Measurements from ENCODE around the gene EIF5B.
"Not testable (repeated sequence)": the region's sequence is repeated elsewhere in the genome, so short reads cannot be mapped to it uniquely, and the experiment has no call there.

EIF5B gene

DNA sequence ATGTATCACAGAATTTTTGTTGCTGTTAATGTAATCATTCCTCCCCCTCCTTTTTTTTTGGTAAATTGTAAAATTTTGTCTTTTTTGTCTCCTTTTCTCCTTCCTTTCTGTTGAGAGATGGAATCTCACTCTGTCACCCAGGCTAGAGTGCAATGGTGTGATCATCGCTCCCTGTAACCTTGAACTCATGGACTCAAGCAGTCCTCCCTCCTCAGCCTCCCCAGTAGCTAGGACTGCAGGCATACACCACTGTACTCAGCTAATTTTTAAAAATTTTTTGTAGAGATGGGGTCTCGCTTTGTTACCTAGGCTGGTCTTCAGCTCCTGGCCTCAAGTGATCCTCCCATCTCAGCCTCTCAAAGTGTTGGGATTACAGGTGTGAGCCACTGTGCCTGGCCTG lies 5.3 kb downstream of the EIF5B start:
- Histone ChIP-seq H2BK15ac (ENCODE audit: low read length) (no peak overlapping the region), H3K9ac (ENCODE audit: low read depth, low read length, poor library complexity) (no peak overlapping the region), H2BK12ac (ENCODE audit: low read length) (no peak overlapping the region), H3K79me1 (ENCODE audit: low read depth, low read length) (peaks cover 2% of the 10 kb centered on the region), H2BK5ac (ENCODE audit: low read length) (no peak overlapping the region), H3K4me3 (ENCODE audit: low read length in 2 of 2) (no peak overlapping the region), H3K27me3 (ENCODE audit: control insufficient read depth in 3 of 3, insufficient read depth in 3 of 3, low read depth in 1 of 3, low read length in 3 of 3) (no peaks in the 10 kb centered on the region), H2AFZ (ENCODE audit: low read length) (no peak overlapping the region), H4K8ac (ENCODE audit: low read depth, low read length) (no peak overlapping the region), H3K9me3 (replicated peaks in 1 of 2; ENCODE audit: control insufficient read depth in 2 of 2, insufficient read depth in 1 of 2, low read depth in 1 of 2, low read length in 2 of 2) (no peaks in the 10 kb centered on the region), H3K23ac (ENCODE audit: low read depth, low read length, poor library complexity) (no peak overlapping the region), H2BK120ac (ENCODE audit: low read depth, low read length) (no peak overlapping the region), H3K36me3 (replicated peaks in 1 of 2; ENCODE audit: control insufficient read depth in 2 of 2, insufficient read depth in 2 of 2, low read length in 2 of 2) (peaks cover 0 to 2% of the 10 kb centered on the region in 2 donors), H3K27ac (replicated peaks; ENCODE audit: low read length) (no peak overlapping the region), H3K4ac (ENCODE audit: low read length) (no peak overlapping the region), H3K4me2 (ENCODE audit: insufficient read depth, low read length, poor library complexity, severe bottlenecking) (no peak overlapping the region), H2AK5ac (ENCODE audit: low read depth, low read length) (no peak overlapping the region), H3K4me1 (ENCODE audit: control insufficient read depth in 2 of 2, insufficient read depth in 1 of 2, low read depth in 1 of 2, low read length in 2 of 2) (peaks cover 3 to 4% of the 10 kb centered on the region in 2 donors), H3K18ac (ENCODE audit: low read length) (no peak overlapping the region), H4K91ac (ENCODE audit: low read depth, low read length, poor library complexity) (no peak overlapping the region), H3K14ac (ENCODE audit: low read length) (no peak overlapping the region)
- no CpG with 5 or more reads among the region's 2 CpGs for WGBS, 2 donors (ENCODE audit: extremely low coverage in 2 of 2, insufficient read length in 2 of 2, insufficient replicate concordance in 1 of 2)
- no peak for DNase-seq (ENCODE audit: low spot score)

DNA sequence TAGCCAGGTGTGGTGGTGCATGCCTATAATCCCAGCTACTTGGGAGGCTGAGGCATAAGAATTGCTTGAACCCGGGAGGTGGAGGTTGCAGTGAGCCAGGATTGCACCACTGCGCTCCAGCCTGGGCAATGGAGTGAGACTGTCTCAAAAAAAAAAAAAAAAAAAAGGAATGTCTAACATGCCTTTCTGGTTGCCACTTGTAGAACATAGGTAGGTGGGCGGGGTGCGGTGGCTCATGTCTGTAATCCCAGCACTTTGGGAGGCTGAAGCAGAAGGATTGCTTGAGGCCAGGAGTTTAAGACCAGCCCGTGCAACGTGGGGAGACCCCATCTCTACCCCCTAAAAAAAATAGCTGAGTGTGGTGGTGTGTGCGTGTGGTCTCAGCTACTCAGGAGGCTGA lies 8.3 kb downstream of the EIF5B start:
- no CpG with 5 or more reads among the region's 7 CpGs for WGBS, 2 donors (ENCODE audit: extremely low coverage in 2 of 2, insufficient read length in 2 of 2, insufficient replicate concordance in 1 of 2)
- not testable (repeated sequence) for H3K4me2 ChIP-seq (ENCODE audit: insufficient read depth, low read length, poor library complexity, severe bottlenecking); H3K4me1 ChIP-seq (ENCODE audit: control insufficient read depth in 2 of 2, insufficient read depth in 1 of 2, low read depth in 1 of 2, low read length in 2 of 2)

DNA sequence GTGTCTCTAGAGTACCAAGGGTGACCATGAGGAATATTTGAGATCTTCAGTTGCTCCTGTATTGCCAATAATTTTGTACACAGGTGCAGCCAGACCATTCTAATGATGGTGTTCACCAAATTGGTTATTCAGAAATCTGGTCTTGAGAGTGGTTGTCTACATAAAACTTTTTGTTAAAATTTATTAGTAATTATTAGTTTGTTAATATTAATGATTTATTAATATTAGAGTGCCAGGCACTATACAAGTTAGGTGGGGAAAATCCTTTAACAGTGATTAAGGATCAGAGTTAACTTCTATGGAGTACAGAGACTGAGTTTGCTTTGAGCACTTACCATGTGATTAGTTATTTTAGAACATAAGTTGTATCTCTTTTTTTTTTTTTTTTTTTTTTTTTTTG lies 9.0 kb downstream of the EIF5B start:
- Histone ChIP-seq H3K4me3 (ENCODE audit: low read length in 2 of 2) (no peak overlapping the region), H3K18ac (ENCODE audit: low read length) (no peak overlapping the region), H3K27ac (replicated peaks; ENCODE audit: low read length) (no peak overlapping the region), H3K4me1 (ENCODE audit: control insufficient read depth in 2 of 2, insufficient read depth in 1 of 2, low read depth in 1 of 2, low read length in 2 of 2) (no peaks in the 10 kb centered on the region), H3K27me3 (ENCODE audit: control insufficient read depth in 3 of 3, insufficient read depth in 3 of 3, low read depth in 1 of 3, low read length in 3 of 3) (no peaks in the 10 kb centered on the region), H2BK5ac (ENCODE audit: low read length) (no peak overlapping the region), H3K9ac (ENCODE audit: low read depth, low read length, poor library complexity) (no peak overlapping the region), H3K4me2 (ENCODE audit: insufficient read depth, low read length, poor library complexity, severe bottlenecking) (no peak overlapping the region), H3K79me1 (ENCODE audit: low read depth, low read length) (no peaks in the 10 kb centered on the region), H4K8ac (ENCODE audit: low read depth, low read length) (no peak overlapping the region), H3K9me3 (replicated peaks in 1 of 2; ENCODE audit: control insufficient read depth in 2 of 2, insufficient read depth in 1 of 2, low read depth in 1 of 2, low read length in 2 of 2) (no peaks in the 10 kb centered on the region), H2BK12ac (ENCODE audit: low read length) (no peak overlapping the region), H3K36me3 (replicated peaks in 1 of 2; ENCODE audit: control insufficient read depth in 2 of 2, insufficient read depth in 2 of 2, low read length in 2 of 2) (no peaks in the 10 kb centered on the region), H2AK5ac (ENCODE audit: low read depth, low read length) (no peak overlapping the region), H3K23ac (ENCODE audit: low read depth, low read length, poor library complexity) (no peak overlapping the region), H2AFZ (ENCODE audit: low read length) (no peak overlapping the region), H2BK15ac (ENCODE audit: low read length) (no peak overlapping the region), H3K14ac (ENCODE audit: low read length) (no peak overlapping the region), H3K4ac (ENCODE audit: low read length) (no peak overlapping the region), H2BK120ac (ENCODE audit: low read depth, low read length) (no peak overlapping the region), H4K91ac (ENCODE audit: low read depth, low read length, poor library complexity) (no peak overlapping the region)
- DNase-seq (ENCODE audit: low spot score), result no peak

More for the DNA sequence above, 8.3 kb downstream of the EIF5B start:
- H3K79me1 ChIP-seq (ENCODE audit: low read depth, low read length); H4K91ac ChIP-seq (ENCODE audit: low read depth, low read length, poor library complexity); H3K9ac ChIP-seq (ENCODE audit: low read depth, low read length, poor library complexity); H3K36me3 ChIP-seq (replicated peaks in 1 of 2; ENCODE audit: control insufficient read depth in 2 of 2, insufficient read depth in 2 of 2, low read length in 2 of 2); H3K14ac ChIP-seq (ENCODE audit: low read length); H3K4ac ChIP-seq (ENCODE audit: low read length); H3K27me3 ChIP-seq (ENCODE audit: control insufficient read depth in 3 of 3, insufficient read depth in 3 of 3, low read depth in 1 of 3, low read length in 3 of 3); H2BK120ac ChIP-seq (ENCODE audit: low read depth, low read length); H2BK12ac ChIP-seq (ENCODE audit: low read length); H3K27ac ChIP-seq (replicated peaks; ENCODE audit: low read length); H3K4me3 ChIP-seq (ENCODE audit: low read length in 2 of 2); H3K18ac ChIP-seq (ENCODE audit: low read length); H2BK5ac ChIP-seq (ENCODE audit: low read length); H3K23ac ChIP-seq (ENCODE audit: low read depth, low read length, poor library complexity); H2AK5ac ChIP-seq (ENCODE audit: low read depth, low read length); H4K8ac ChIP-seq (ENCODE audit: low read depth, low read length); H3K9me3 ChIP-seq (replicated peaks in 1 of 2; ENCODE audit: control insufficient read depth in 2 of 2, insufficient read depth in 1 of 2, low read depth in 1 of 2, low read length in 2 of 2); H2BK15ac ChIP-seq (ENCODE audit: low read length); DNase-seq (ENCODE audit: low spot score); H2AFZ ChIP-seq (ENCODE audit: low read length): not testable (repeated sequence)

DNA sequence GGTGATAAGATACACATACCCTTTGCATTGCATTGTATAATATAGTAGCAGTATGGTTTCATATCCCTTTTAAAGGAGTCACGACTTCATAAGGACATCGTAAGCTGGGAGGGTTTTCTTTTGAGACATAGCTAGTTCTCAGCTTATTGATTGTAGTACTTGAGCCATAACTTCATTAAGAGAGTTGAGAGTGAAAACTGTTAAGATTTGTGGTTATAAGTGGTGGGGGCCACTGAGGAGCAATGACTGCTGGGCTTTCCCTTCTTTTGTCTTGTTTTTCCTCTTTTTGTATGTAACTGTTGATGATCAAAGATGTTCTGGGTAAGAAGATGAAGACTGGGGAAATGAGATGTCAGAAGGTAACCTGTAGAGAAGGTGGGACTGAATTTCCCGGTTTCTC lies 11.0 kb downstream of the EIF5B start:
- WGBS, 2 donors (ENCODE audit: extremely low coverage in 2 of 2, insufficient read length in 2 of 2, insufficient replicate concordance in 1 of 2), result no CpG with 5 or more reads among the region's 3 CpGs
- H4K91ac ChIP-seq (ENCODE audit: low read depth, low read length, poor library complexity), result no peak overlapping the region
- no peak overlapping the region for H2BK120ac ChIP-seq (ENCODE audit: low read depth, low read length)
- H3K18ac ChIP-seq (ENCODE audit: low read length), result no peak overlapping the region
- no peaks in the 10 kb centered on the region for H3K27me3 ChIP-seq (ENCODE audit: control insufficient read depth in 3 of 3, insufficient read depth in 3 of 3, low read depth in 1 of 3, low read length in 3 of 3)
- no peak overlapping the region for H2BK12ac ChIP-seq (ENCODE audit: low read length)
- no peak overlapping the region for H3K4me3 ChIP-seq (ENCODE audit: low read length in 2 of 2)
- no peak overlapping the region for H2AK5ac ChIP-seq (ENCODE audit: low read depth, low read length)
- H3K79me1 ChIP-seq (ENCODE audit: low read depth, low read length), result no peaks in the 10 kb centered on the region
- H4K8ac ChIP-seq (ENCODE audit: low read depth, low read length), result no peak overlapping the region
- no peak overlapping the region for H3K4me2 ChIP-seq (ENCODE audit: insufficient read depth, low read length, poor library complexity, severe bottlenecking)
- H3K4ac ChIP-seq (ENCODE audit: low read length), result no peak overlapping the region
- no peak overlapping the region for H3K23ac ChIP-seq (ENCODE audit: low read depth, low read length, poor library complexity)
- no peak overlapping the region for H3K27ac ChIP-seq (replicated peaks; ENCODE audit: low read length)
- H3K36me3 ChIP-seq (replicated peaks in 1 of 2; ENCODE audit: control insufficient read depth in 2 of 2, insufficient read depth in 2 of 2, low read length in 2 of 2), result no peaks in the 10 kb centered on the region
- no peaks in the 10 kb centered on the region for H3K4me1 ChIP-seq (ENCODE audit: control insufficient read depth in 2 of 2, insufficient read depth in 1 of 2, low read depth in 1 of 2, low read length in 2 of 2)
- no peaks in the 10 kb centered on the region for H3K9me3 ChIP-seq (replicated peaks in 1 of 2; ENCODE audit: control insufficient read depth in 2 of 2, insufficient read depth in 1 of 2, low read depth in 1 of 2, low read length in 2 of 2)
- H2BK15ac ChIP-seq (ENCODE audit: low read length), result no peak overlapping the region
- no peak overlapping the region for H3K14ac ChIP-seq (ENCODE audit: low read length)
- no peak overlapping the region for H3K9ac ChIP-seq (ENCODE audit: low read depth, low read length, poor library complexity)
- H2BK5ac ChIP-seq (ENCODE audit: low read length), result no peak overlapping the region
- DNase-seq (ENCODE audit: low spot score), result no peak
- no peak overlapping the region for H2AFZ ChIP-seq (ENCODE audit: low read length)

Data from neuronal stem cell (in vitro differentiated cells).